Measurements from ENCODE around the gene CTSA. TPM values are rescaled to one million over a fixed set of nuclear protein-coding genes. Genes with fewer than 3 reads are reported as not detected.

CTSA gene
- total and polyA plus RNA-seq, 9 of the 15 experiments (the other 6 are each of a cell fraction or from before 2014, with no cell fraction given), result 8.8 to 61.7 (median 28.3) TPM

GRCh38 chr20:45944151-45944964 lies 53.2 kb downstream of the CTSA start (continued):
- TF ChIP-seq PTTG1 (tag; IDR thresholded peaks at IDR 0.05; ENCODE audit: low read depth), result no peak
- TF ChIP-seq ATF7 (IDR thresholded peaks at IDR 0.05), result peak; percentile 40; the same call in 1 of the 2 replicates
- no peak for TF ChIP-seq RREB1 (CRISPR knock-in tag; IDR thresholded peaks at IDR 0.05)
- TF ChIP-seq STAG1 (CRISPR knock-in tag; IDR thresholded peaks at IDR 0.05; ENCODE audit: borderline replicate concordance), result no peak
- TF ChIP-seq DDX20 (tag; IDR thresholded peaks at IDR 0.05; ENCODE audit: low read depth), result no peak
- peak; percentile 97 for TF ChIP-seq C11orf30 (IDR thresholded peaks at IDR 0.05; ENCODE audit: low read depth)
- TF ChIP-seq ARID3A (IDR thresholded peaks at IDR 0.05; ENCODE audit: borderline replicate concordance, low read depth, low read length), result no peak
- TF ChIP-seq VEZF1 (CRISPR knock-in tag; IDR thresholded peaks at IDR 0.05), result no peak
- peak; percentile 94 for TF ChIP-seq JUN (IDR thresholded peaks at IDR 0.05; ENCODE audit: borderline replicate concordance, low read depth, low read length)
- no peak for TF ChIP-seq JUN (CRISPR knock-in tag; IDR thresholded peaks at IDR 0.05; ENCODE audit: borderline replicate concordance)
- TF ChIP-seq CHD2 (IDR thresholded peaks at IDR 0.05; ENCODE audit: low read depth, low read length), result no peak
- no peak for TF ChIP-seq ZBTB34 (CRISPR knock-in tag; IDR thresholded peaks at IDR 0.05)
- TF ChIP-seq PHB2 (IDR thresholded peaks at IDR 0.05; ENCODE audit: low read depth), result no peak
- 0 out of 2 replicates have a peak, but pooled peaks have one; percentile 50 for TF ChIP-seq HDAC2 (IDR thresholded peaks at IDR 0.05)
- no peak for TF ChIP-seq NR2C2 (CRISPR knock-in tag; IDR thresholded peaks at IDR 0.05)
- TF ChIP-seq NR2C2 (tag; IDR thresholded peaks at IDR 0.05), result peak; percentile 14; the same call in 1 of the 2 replicates
- no peak for TF ChIP-seq RHOXF2B (CRISPR knock-in tag; conservative IDR thresholded peaks at IDR 0.05)
- peak; percentile 93 for TF ChIP-seq DPF2 (IDR thresholded peaks at IDR 0.05)

All from K562 (cell line).